Lower lobe of right lung (tissue), 2 donors: ENCODE data around the gene PLXNA2. TPM values are rescaled to one million over a fixed set of nuclear protein-coding genes. Genes with fewer than 3 reads are reported as not detected.

Experiments used
- ATAC-seq, 2 donors: fragments of 200-7000 bp; cut with Tn5 transposase; one replicate each; pipeline ENCODE4 v1.9.1; 2020 to 2022; ENCODE audit warnings: mild to moderate bottlenecking in 2 of 2, moderate library complexity in 2 of 2
- DNase-seq: peaks from one replicate; pipeline ENCODE4 v3.0.0-alpha.2; 2020
- H3K27ac ChIP-seq: fragments of 200-600 bp; one replicate; pipeline ENCODE4 v1.8.0; 2022
- H3K27me3 ChIP-seq: fragments of 200-600 bp; one replicate; pipeline ENCODE4 v1.8.0; 2022; ENCODE audit warnings: low read depth
- H3K36me3 ChIP-seq: fragments of 200-600 bp; one replicate; pipeline ENCODE4 v1.8.0; 2022; ENCODE audit warnings: mild to moderate bottlenecking
- H3K4me1 ChIP-seq: fragments of 200-600 bp; one replicate; pipeline ENCODE4 v1.8.0; 2022
- H3K4me3 ChIP-seq: fragments of 200-600 bp; one replicate; pipeline ENCODE4 v1.8.0; 2022; ENCODE audit warnings: mild to moderate bottlenecking
- H3K9me3 ChIP-seq: fragments of 200-600 bp; one replicate; pipeline ENCODE4 v1.8.0; 2022
- CTCF ChIP-seq: fragments of 200-600 bp; IDR thresholded peaks from one replicate; pipeline ENCODE4 v1.8.0; 2022; ENCODE audit warnings: antibody characterized with exemption, mild to moderate bottlenecking
- intact Hi-C: fragments of 100-400 bp; cut with DNase I; formaldehyde crosslinking; loops from one replicate; pipeline ENCODE4 v1.11.0; 2022
- total RNA-seq: library from RNA; stranded (reverse); fragmentation: NEBNext Ultra II Directional; extraction: Animal tissue kit (Norgen Biotek cat#: 25700); gene quantifications from one replicate; pipeline ENCODE4 v1.2.1, GENCODE V29; 2021
- donor health status: DM: no; HTN: yes; CAD: no; lungs with severe emphysema.

Gene PLXNA2
- total RNA-seq, 1 donor from 2014 or later = 83.9 TPM

- Histone ChIP-seq H3K4me1 (peaks cover 52% of the 10 kb centered on the region), H3K36me3 (peaks cover 20% of the 10 kb centered on the region), H3K27me3 (no peaks in the 10 kb centered on the region), H3K27ac (no peak overlapping the region), H3K4me3 (no peak overlapping the region), H3K9me3 (no peaks in the 10 kb centered on the region)
- intact Hi-C loops = no loop called here
- DNase-seq (no peak), ATAC-seq (no peak)
- TF ChIP-seq CTCF = no peak
Measured at GRCh38 chr1:208185801-208186231, 58.4 kb downstream of the PLXNA2 start.

GRCh38 chr1:208184966-208185654 is 59.1 kb downstream of the PLXNA2 start:
- no peak for TF ChIP-seq CTCF
- no peaks in the 10 kb centered on the region for H3K27me3 ChIP-seq
- intact Hi-C loops = no loop called here
- DNase-seq = no peak
- no peak for ATAC-seq
- H3K4me1 ChIP-seq = peaks cover 59% of the 10 kb centered on the region
- no peak overlapping the region for H3K4me3 ChIP-seq
- no peaks in the 10 kb centered on the region for H3K9me3 ChIP-seq
- H3K36me3 ChIP-seq = peaks cover 15% of the 10 kb centered on the region
- peak overlapping the region; percentile 65 for H3K27ac ChIP-seq

GRCh38 chr1:208183977-208184911 is 59.9 kb downstream of the PLXNA2 start:
- ATAC-seq (peak; percentile 81 to 89), DNase-seq (peak; percentile 52)
- intact Hi-C loops = no loop called here
- peaks cover 7% of the 10 kb centered on the region for H3K36me3 ChIP-seq
- no peaks in the 10 kb centered on the region for H3K27me3 ChIP-seq
- no peaks in the 10 kb centered on the region for H3K9me3 ChIP-seq
- peaks cover 68% of the 10 kb centered on the region for H3K4me1 ChIP-seq
- no peak overlapping the region for H3K4me3 ChIP-seq
- TF ChIP-seq CTCF = no peak
- H3K27ac ChIP-seq = peak overlapping the region; percentile 65

- DNase-seq = no peak
- Histone ChIP-seq H3K36me3 (peaks cover 6% of the 10 kb centered on the region), H3K4me3 (no peak overlapping the region), H3K27me3 (no peaks in the 10 kb centered on the region), H3K4me1 (peaks cover 78% of the 10 kb centered on the region), H3K27ac (peak overlapping the region; percentile 49), H3K9me3 (no peaks in the 10 kb centered on the region)
- no peak for TF ChIP-seq CTCF
- ATAC-seq = no peak
- intact Hi-C loops = no loop called here
Measured at GRCh38 chr1:208182880-208183645, 61.1 kb downstream of the PLXNA2 start.

- ATAC-seq = no peak
Measured at GRCh38 chr1:208181364-208181763, 62.8 kb downstream of the PLXNA2 start.

More at GRCh38 chr1:208181364-208181763, 62.8 kb downstream of the PLXNA2 start:
- DNase-seq = no peak
- Histone ChIP-seq H3K4me1 (peaks cover 78% of the 10 kb centered on the region), H3K27me3 (no peaks in the 10 kb centered on the region), H3K36me3 (no peaks in the 10 kb centered on the region), H3K4me3 (no peak overlapping the region), H3K27ac (peak overlapping the region; percentile 39), H3K9me3 (no peaks in the 10 kb centered on the region)
- intact Hi-C loops = no loop called here
- TF ChIP-seq CTCF = no peak
